C4-2B (cell line): ENCODE measurements around the gene RTN4R.
"Not testable (repeated sequence)": the region's sequence is repeated elsewhere in the genome, so short reads cannot be mapped to it uniquely, and the experiment has no call there.

ENCODE experiments used
- H3K27ac ChIP-seq: fragments of 450-650 bp; 2 replicates; pipeline ENCODE4 v1.5.1; 2017
- CTCF ChIP-seq: fragments of 450-650 bp; conservative IDR thresholded peaks from 2 replicates; pipeline ENCODE4 v1.5.1; 2017; ENCODE audit warnings: mild to moderate bottlenecking
- ZFX ChIP-seq: fragments of 450-650 bp; IDR thresholded peaks from 2 replicates; pipeline ENCODE4 v1.6.1; 2017

The RTN4R gene

GRCh38 chr22:20285473-20286311 lies 17.6 kb upstream of the RTN4R start:
- H3K27ac ChIP-seq: not testable (repeated sequence)
- TF ChIP-seq CTCF: peak; percentile 74

DNA sequence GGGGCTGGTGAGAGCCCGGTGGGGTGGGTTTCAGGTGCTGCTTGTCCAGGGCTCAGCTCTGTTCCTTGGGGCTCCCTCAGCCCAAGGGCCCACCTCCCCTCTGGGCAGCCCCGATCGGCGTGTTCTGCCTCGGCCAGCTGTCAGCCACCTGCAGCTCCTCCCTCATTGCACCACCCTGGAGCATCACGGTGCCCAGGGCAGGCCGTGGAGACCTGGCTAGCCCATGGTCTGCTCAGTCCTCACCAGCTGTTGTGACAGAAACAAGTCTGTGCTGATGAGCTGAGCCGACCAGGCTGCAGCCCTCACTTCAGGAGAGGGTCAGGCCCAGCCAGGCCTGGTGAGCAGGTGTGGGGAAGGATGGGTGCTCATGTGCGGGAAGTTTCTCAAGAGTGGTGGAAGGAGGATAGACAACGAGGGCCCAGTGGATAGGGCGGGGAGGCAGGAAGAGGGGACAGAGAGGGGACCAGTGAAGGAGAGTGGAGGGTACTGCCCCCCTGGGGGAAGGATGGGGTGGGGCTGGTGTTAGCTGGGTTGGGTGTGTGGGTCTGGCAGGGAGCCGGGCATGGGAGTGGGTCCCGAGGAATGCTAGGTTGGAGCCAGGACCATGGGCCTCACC lies 16.5 kb upstream of the RTN4R start:
- no peak for TF ChIP-seq CTCF
- no peak overlapping the region for H3K27ac ChIP-seq

GRCh38 chr22:20283674-20284066 lies 15.6 kb upstream of the RTN4R start:
- H3K27ac ChIP-seq: no peak overlapping the region
- no peak for TF ChIP-seq ZFX
- TF ChIP-seq CTCF: no peak

DNA sequence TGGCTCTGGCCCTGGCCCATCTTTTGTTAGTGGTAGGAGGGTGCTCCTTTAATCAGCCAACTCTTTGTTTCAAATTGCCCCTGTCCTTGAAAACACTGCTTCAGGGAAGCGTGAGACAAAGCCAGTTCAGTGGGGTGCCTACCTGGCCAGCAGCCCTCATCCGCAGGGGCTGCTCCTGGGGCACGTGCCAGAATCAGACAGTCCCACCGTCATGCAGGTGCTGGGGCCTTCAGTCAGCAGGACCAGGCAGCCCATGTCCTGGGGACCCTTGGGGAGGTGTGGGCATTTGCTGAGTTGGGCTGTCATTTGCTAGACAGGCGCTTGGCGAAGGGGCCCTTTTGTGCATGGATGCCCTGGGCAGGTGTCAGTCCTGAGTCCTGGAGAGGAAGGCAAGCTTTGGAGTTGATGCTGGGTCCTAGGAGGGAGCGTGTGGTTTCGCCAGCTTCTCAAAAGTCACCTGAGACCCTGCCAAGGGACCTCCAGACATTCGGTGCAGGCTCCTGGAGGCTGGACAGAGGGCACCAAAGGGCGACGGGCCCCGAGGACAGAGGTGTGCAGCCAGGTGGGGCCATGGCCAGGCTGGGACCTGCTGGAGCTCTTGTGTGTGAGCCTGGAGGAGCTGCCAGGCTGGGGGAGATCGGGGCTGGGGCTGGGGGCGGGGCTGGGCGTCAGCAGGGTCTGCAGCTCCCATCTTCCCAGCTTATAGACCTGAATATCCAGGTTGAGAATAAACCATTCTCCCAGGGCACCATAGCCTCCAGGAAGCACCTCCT lies 15.0 kb upstream of the RTN4R start:
- no peak for TF ChIP-seq ZFX
- H3K27ac ChIP-seq: no peak overlapping the region

DNA sequence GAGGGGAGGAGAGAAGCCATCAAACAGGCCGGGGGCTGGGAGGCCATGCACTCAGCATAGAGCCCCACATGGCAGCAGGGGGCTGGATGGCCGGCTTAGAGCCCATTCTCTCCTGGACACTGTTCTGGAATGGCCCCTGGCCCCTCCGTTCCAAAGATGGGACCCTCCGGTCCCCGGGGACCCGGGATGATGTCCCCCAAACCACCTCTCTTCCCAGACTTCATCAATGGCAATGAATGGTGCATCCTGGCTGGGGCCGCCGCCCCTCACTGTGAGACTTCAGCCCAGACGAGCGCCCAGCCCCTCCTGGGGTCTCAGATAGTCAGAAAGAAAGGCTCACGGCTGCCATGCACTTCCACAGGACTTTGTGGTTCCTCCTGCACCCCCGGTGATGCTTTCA lies 13.8 kb upstream of the RTN4R start:
- TF ChIP-seq CTCF: no peak
- TF ChIP-seq ZFX: no peak
- H3K27ac ChIP-seq: no peak overlapping the region

DNA sequence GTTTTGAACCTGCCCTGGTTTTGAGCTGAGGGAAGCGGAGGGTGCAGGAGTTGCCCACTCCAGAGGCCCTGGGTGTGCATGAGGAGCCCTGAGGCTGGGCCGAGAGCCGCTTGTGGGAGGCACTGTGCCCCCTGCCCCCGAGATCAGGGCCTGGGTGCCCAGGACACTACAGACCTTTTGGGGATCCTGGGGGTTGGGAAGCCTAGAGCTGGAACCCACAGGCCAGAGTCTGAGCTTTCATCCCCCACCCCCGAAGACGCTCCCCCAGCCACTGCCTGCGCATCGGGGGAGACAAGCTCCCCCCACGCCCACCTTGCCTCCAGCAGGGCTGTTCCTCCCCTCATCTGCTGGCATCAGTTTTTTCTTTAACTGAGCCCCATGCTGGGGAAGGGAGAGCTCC lies 13.4 kb upstream of the RTN4R start:
- not testable (repeated sequence) for H3K27ac ChIP-seq

DNA sequence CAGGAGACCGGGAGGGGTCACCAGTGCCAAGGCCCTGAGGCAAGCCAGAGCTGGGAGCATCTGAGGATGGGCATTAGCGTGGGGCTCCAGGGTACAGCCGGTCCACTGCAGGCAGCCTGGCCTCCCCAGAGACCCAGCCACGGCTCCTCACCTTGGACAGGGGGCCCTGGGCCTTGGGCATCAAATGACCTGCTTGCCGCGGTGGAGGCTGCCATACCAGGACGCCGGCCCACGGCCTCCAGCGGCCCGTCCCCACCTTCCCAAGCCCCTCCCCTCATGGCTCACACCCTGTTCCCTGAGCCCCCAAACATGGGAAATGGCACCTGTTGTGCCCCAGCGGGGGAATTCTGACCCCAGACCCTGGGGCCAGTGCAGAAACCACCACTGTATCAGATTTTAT lies 12.7 kb upstream of the RTN4R start:
- H3K27ac ChIP-seq: no peak overlapping the region
- no peak for TF ChIP-seq ZFX
- no peak for TF ChIP-seq CTCF

- not testable (repeated sequence) for H3K27ac ChIP-seq
Observed at GRCh38 chr22:20280163-20280562, 12.0 kb upstream of the RTN4R start.
